CD4-positive, alpha-beta T cell treated with Interleukin-4 for 4 hours (primary cell): ENCODE data around the gene PDGFC.

Experiments used
- DNase-seq: peaks from one replicate; pipeline ENCODE4 v3.0.0-alpha.2; 2020

Gene PDGFC

DNA sequence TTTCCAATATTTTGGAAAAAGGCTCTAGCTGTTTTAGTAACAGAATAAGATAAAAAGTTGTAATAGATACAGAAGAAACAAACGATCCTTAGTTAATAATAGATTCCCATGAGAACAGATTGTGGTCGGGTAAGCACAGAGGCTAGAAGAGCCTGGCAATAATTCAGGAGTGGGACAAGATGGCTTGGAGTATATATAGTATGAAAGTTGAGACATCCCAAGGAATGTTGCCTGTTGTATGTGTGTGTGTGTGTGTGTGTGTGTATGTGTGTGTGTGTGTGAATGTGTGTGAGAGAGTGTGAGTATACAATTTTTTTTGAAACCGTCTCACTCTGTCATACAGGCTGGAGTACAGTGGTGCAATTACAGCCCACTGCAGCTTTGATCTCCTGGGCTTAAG, 150.7 kb downstream of the PDGFC start:
- no peak for DNase-seq

DNA sequence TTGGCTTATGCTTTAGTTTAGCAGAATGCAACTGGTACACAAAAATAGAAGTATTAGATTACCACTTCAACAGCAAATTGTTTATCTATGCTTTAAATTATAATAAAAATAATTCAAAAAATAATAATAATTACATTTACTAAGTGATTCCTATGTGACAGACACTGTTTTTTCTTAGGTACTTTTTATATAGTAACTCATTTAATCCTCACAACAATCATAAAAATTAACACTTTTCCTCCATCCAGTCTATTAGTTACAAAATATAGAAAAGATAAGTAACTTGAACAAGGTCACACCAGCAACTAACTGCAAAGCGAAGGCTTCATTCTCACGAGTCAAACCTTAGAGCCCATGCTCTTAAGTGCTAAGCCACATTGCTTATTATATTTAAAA, 155.2 kb downstream of the PDGFC start:
- DNase-seq, result no peak

DNA sequence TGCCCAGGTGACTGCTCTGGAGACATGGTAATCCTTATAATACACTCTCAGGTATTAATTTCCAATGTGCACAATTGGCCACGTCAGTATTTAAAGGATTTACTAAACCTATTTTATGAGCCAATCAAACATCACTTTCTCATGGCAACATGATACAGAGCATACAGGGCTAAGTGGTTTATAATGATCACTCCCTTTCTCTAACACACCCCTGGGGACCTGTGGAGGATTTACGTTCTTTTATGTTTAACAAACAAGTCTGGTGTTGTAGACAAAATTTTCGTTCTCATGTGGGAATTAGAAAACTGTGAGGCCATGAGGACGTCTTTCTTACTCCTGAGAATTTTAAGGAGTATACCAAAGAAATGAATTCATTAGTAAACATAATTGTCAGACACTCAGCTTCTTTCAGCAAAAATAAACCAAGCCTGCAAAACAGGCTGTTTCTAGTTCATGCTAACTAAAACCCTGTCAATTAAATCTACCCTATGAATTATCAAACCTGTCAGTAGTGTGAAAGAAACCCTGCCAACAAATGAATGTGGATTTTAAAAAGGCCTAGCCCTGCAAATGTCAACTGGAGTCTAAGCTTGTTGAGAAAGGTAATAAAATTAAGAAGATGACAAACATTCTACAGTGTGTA, 155.8 kb downstream of the PDGFC start:
- DNase-seq, result no peak

DNA sequence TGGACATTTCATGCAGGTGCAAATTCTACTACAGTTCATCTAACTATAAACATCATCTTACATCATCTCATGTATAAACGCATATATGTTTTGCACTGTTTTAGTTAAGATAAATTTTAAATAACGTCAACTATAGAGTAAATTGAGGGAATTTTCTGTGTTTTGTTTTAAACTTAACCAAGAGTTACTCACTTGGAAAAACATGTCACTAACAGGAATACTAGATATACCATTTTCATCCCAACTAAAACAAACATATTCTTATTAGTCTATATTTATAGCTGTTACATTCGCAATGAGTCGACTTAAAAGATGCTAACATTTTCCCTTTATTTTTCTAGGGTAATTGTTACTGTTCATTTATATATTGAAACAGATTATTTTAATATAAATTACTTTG, 159.6 kb downstream of the PDGFC start:
- DNase-seq, result no peak

DNA sequence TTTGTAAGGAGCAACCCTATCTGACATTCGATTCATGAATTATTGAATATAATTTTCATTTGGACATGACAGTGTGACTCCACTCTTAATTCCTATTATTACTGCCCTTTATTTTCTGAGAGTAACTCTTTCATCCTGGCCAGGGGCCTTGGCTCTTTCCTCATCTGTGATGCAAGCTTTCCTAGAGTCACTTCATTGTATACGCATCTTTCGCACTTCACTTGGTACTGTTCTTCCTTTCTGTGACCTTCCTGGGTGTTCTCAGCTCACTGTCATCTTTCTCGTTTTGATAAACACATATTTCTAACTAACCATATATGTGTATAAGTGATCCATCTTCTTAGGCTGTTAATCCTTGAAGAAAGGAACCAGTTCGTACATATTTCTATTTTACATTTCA, 160.3 kb downstream of the PDGFC start:
- DNase-seq, result no peak

- DNase-seq, result no peak
Observed at GRCh38 chr4:156805696-156806095, 165.9 kb downstream of the PDGFC start.

- DNase-seq, result no peak
Observed at GRCh38 chr4:156803056-156803455, 168.5 kb downstream of the PDGFC start.

- DNase-seq, result no peak
Observed at GRCh38 chr4:156800463-156800862, 171.1 kb downstream of the PDGFC start.

GRCh38 chr4:156799121-156799589, 172.4 kb downstream of the PDGFC start:
- DNase-seq, result no peak

DNA sequence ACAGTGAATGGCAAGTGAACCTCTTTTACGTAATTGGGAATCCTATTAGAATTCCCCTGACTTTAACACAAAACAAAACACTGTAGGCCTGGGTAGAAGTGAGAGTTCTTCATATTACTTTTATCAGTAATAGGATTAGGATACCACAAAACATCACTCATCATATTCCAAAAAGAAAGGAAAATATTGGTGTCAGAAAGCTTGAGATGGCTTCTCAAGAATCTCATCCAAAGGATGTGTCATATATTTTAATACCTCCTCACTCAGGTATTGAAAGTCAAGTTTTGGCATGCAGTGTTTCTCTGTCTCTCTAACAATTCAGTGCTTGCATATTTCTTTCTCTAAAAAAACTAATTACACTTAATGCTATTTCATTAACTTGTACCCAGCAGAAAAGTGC, 173.2 kb downstream of the PDGFC start:
- DNase-seq, result no peak

DNA sequence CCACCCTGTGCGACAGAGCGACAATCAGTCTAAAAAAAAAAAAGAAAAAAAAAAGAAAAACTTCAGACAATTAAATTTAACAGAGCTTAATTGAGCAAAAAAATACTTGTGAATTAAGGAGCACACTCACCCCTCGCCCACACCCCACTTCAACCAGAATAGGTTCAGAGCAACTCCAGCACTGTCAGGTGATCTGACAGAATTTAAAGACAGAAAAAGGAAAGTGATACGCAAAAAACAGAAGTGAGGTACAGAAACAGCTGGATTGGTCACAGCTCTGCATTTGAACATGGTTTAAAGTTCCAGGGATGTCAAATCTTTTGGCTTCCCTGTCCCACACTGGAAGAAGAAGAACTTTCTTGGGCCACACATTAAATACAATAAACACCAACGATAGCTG, 174.4 kb downstream of the PDGFC start:
- DNase-seq, result no peak

DNA sequence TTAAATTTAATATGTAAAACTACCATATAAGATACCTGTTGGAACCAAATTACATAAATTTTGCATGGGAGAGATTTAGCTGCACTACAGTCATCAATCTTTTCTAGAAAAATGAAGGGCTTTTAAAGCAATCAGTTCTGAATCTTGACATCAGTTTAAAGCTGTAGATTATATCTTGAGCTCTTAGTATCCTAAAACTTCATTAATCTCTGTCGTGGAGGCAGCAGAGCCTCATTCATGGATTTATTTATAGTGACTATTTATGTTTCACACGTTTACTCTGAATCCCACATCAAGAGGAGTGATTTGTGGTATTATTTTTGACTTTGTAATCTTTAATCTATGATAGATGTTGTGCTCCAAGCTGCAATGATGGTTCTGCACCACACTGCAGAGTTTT, 175.9 kb downstream of the PDGFC start:
- no peak for DNase-seq

- no peak for DNase-seq
Observed at GRCh38 chr4:156794863-156795262, 176.7 kb downstream of the PDGFC start.

GRCh38 chr4:156792462-156793085, 179.0 kb downstream of the PDGFC start:
- DNase-seq, result no peak

DNA sequence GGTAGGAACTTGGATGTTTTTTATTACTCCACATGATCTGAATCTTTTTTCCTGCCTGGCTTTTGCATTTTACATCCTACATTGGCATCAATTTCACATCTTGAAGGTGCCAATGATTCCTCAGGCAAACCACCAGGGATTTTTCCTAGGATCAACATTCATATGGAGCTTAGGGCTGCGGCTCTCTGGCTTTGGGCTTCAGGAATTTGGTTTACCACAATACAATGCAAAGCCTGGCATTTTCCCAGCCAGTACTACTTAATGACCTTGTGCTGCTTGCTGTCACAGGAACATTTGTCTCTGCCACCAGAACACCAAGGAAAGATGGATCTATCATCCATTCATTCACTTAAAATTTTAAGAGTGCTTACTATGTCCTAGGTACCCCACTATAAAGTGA, 180.7 kb downstream of the PDGFC start:
- no peak for DNase-seq

GRCh38 chr4:156788782-156789181, 182.8 kb downstream of the PDGFC start:
- no peak for DNase-seq

GRCh38 chr4:156786713-156787112, 184.9 kb downstream of the PDGFC start:
- DNase-seq, result no peak

GRCh38 chr4:156784970-156785369, 186.6 kb downstream of the PDGFC start:
- no peak for DNase-seq

DNA sequence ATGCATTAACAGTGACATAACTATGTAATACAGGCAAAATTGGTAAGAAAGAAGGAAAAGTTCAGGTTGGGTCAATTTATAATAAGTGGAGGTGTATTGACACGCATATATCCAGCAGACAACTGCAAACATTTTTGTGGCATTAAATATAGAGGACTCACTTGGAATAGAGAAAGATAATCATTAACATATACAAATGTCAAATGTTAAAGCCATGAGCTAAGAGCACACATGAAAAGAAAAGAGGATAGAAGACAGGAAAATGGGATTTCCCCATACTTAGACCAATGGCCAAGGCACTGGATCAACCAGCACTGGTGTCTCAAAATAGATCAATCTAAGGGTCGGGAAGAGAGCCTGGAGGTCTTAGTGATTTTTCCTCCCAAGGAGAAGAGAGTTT, 187.6 kb downstream of the PDGFC start:
- DNase-seq, result no peak

DNA sequence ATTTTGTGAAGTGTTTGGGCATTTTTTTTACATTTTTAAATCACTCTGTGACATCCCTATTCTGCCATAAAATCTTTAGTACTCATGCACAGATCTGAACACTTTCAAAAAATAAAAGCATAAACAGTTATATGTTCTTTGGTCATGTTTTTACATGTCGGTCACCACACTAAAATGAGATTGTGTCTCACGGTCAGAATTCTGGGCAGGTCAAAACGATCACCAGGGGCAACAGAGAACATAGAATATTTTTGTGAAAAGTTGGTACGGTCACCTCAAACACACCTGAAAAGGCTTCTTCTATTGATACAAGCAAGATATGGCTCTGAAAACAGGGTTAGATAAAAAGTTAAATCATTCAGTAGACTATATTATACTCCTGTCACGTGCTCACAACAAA, 189.1 kb downstream of the PDGFC start:
- DNase-seq, result no peak

DNA sequence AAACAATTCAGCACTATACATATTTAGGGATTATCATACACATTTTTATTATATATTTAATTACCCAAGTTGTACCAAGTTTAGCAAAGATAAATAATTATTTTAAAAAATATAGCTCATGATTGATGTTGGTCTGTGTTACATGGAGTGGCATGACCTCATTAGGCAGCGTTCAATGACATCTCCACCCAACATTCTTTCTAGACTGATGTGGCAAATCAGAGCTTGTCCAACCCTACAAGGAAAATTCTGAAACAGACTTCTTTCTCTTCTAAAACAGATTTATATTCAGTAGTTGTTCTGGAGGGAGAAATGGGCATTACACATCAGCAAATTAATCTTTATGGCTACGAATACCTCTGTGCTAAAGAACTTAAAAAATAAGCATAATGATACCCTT, 189.7 kb downstream of the PDGFC start:
- DNase-seq, result no peak

GRCh38 chr4:156779774-156780173, 191.8 kb downstream of the PDGFC start:
- no peak for DNase-seq

GRCh38 chr4:156779042-156779441, 192.6 kb downstream of the PDGFC start:
- no peak for DNase-seq

GRCh38 chr4:156778606-156779005, 193.0 kb downstream of the PDGFC start:
- no peak for DNase-seq

- DNase-seq, result no peak
Observed at GRCh38 chr4:156778093-156778492, 193.5 kb downstream of the PDGFC start.
